Brain microvascular endothelial cell (primary cell): ENCODE results near the gene C1orf52.
A peak's percentile ranks its signal among the peaks of the same experiment; 100 is the strongest.

Source experiments
- DNase-seq: peaks from one replicate; pipeline ENCODE4 v3.0.0-alpha.2; 2020
- H3K27ac ChIP-seq: fragments of 250-450 bp; sonication (Bioruptor Pico); 2 replicates; pipeline ENCODE4 v1.5.1; 2020; ENCODE audit warnings: mild to moderate bottlenecking, moderate library complexity
- H3K27me3 ChIP-seq: fragments of 250-450 bp; sonication (Bioruptor Pico); replicated peaks from 2 replicates; pipeline ENCODE4 v1.5.1; 2020; ENCODE audit warnings: mild to moderate bottlenecking
- H3K36me3 ChIP-seq: fragments of 250-450 bp; sonication (Bioruptor Pico); replicated peaks from 2 replicates; pipeline ENCODE4 v1.5.1; 2020; ENCODE audit warnings: mild to moderate bottlenecking
- H3K4me3 ChIP-seq: 2 replicates; pipeline ENCODE4 v1.5.1; 2011; ENCODE audit warnings: low read depth, mild to moderate bottlenecking, control low read depth, low read length, moderate library complexity
- in situ Hi-C: cut with HindIII; loops from 2 replicates; pipeline ENCODE4 v1.10.0; 2017; ENCODE audit warnings: low sequenced_read_pairs, low pct_ligation_motif_present
- TF ChIP-seq, protein P1 (sequence below): IDR thresholded peaks from 2 replicates; pipeline ENCODE4 v1.5.1; 2011; ENCODE audit warnings: low read depth, mild to moderate bottlenecking, moderate library complexity, low read length, control low read depth, inconsistent platforms; ENCODE audit errors: missing control alignments

Gene C1orf52

DNA sequence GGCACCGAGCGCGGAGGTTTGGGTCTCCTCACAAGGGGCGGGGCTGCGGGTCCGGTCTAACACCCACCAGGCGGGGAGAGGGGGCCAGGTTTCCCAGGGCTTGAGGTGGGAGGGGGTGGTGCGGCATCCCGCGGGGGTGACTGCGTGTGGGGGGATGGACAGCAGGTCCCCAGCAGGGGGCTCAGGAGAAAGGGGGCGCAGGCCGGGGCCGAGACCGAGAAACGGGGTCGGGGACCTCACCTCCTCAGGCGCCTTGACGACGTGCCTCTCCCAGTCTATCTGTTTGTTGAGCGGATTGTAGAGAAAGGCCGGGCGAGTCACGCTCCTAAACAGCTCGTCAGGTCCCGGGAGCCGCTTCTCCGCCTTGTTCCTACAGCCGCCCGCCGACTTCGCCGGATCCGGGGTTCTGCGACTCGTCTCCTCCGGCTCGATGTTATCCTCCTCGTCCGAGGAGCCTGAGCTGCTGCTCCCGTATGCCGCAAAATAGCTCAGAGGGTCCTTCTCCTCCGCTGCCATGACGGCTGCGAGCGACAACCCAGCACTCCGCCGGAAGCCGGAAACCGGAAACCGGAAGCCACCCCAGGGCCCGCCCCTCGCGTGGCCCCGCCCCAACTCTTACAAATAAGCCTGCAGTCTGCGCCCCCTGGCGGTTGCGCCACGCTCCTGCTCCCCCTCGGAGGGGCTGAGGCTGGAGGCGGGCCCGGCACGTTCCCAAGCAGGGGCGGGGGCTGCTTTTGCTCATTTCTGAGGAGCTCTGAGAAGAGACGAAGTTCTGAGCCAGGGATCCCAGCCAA is at the start of gene C1orf52:
Gene C1orf52, minus strand, starts transcription at position 545 of the 794 bp plus-strand sequence. Its CDS starts 29 bp downstream, at position 516.
- peak; percentile 91 for DNase-seq
- in situ Hi-C loops: no loop called here
- TF ChIP-seq, protein P1, sequence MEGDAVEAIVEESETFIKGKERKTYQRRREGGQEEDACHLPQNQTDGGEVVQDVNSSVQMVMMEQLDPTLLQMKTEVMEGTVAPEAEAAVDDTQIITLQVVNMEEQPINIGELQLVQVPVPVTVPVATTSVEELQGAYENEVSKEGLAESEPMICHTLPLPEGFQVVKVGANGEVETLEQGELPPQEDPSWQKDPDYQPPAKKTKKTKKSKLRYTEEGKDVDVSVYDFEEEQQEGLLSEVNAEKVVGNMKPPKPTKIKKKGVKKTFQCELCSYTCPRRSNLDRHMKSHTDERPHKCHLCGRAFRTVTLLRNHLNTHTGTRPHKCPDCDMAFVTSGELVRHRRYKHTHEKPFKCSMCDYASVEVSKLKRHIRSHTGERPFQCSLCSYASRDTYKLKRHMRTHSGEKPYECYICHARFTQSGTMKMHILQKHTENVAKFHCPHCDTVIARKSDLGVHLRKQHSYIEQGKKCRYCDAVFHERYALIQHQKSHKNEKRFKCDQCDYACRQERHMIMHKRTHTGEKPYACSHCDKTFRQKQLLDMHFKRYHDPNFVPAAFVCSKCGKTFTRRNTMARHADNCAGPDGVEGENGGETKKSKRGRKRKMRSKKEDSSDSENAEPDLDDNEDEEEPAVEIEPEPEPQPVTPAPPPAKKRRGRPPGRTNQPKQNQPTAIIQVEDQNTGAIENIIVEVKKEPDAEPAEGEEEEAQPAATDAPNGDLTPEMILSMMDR: peak; percentile 98

DNA sequence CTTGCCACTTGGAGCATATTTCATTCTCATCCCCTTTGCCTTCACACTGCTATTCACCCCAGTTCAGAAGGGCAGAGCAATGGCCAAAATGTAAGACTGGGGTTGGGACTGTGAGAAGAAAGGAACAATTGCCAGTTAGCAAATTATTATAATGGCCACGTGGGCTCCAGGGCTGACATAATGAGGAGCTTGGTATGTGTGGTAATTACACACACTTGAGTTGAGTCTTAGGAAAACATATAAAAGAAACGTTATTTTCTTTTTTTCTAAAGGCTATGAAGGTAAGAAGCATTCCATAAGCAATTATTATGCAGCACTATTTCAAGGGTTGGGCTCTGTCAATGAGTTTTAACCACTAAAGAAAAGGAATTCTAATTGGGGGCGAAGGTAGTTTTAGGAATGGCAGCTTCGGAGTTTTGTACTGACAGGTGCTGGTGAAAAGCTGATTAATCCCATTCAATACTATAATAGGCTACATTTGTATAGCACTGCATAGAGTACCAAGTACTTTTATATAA is 49.4 kb upstream of the C1orf52 start:
- TF ChIP-seq, protein P1: no peak
- no peak overlapping the region for H3K4me3 ChIP-seq
- no peaks in the 10 kb centered on the region for H3K36me3 ChIP-seq
- no peak overlapping the region for H3K27ac ChIP-seq
- no peak for DNase-seq
- in situ Hi-C loops: no loop called here
- H3K27me3 ChIP-seq: no peaks in the 10 kb centered on the region

More for the DNA sequence above, at the start of gene C1orf52:
- Histone ChIP-seq H3K27me3 (no peaks in the 10 kb centered on the region), H3K4me3 (peak within 1 kb of the TSS; percentile 93), H3K36me3 (peaks cover 21% of the 10 kb centered on the region), H3K27ac (peak within 1 kb of the TSS; percentile 51)

DNA sequence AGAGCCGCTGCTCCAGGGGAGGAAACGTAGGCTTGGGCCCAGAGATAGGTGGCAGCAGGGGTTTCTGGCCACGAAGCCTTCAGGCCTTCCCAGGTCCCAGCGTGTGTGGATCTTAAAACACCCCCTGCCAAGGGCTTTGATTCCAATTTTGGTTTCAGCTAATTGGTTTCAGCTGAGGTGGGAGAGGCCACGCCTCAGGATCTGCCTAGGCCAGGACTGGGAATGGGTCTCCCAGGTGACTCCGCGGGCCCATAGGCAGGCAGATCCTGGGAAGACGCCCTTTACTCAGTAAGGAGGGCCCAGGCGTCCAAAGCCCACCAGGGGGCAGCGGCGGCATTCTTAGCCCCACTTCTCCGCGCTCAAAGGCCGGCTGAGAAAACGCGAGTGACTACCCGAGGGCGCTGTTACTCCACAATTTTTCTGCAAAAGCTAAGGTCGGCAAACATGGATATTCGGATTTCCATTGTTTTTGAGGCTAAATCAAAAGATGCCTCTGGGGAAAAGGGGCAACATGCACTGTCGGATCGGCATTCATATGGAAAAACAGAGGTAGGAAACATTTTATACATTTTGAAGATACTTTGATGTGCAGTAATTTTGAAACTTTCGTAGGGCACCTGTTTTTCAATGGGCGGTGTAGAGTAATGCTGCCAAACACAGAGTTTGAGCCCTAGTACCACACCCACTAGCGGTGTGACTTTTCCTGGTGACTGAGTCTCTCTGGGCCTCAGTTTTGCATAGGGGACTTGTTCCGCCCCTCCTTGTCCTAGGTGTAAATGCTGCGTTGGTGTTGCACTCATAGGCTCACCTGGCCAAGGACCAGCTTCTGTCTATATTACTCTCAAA is 48.7 kb upstream of the C1orf52 start:
- Histone ChIP-seq H3K36me3 (no peaks in the 10 kb centered on the region), H3K4me3 (no peak overlapping the region), H3K27ac (no peak overlapping the region), H3K27me3 (no peaks in the 10 kb centered on the region)
- in situ Hi-C loops: no loop called here
- DNase-seq: peak; percentile 83
- TF ChIP-seq, protein P1: peak; percentile 98

DNA sequence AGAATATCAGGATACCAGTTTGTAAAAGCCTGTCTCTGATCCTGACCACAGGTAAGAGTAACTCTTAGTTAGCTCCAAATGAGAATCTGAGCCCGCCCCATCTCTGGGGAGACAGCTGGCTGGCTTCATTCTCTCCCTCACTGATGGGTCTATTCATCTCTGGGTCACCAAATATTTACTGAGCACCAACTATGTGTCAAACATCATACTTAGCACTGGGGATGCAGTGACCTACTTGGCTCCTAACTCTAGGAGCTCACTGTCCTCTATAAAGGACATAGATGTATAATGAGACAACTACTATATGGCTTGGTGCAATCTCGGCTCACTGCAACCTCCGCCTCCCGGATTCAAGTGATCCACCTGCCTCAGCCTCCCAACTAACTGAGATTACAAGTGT is 46.8 kb upstream of the C1orf52 start:
- in situ Hi-C loops: no loop called here
- Histone ChIP-seq H3K4me3 (no peak overlapping the region), H3K36me3 (no peaks in the 10 kb centered on the region), H3K27me3 (no peaks in the 10 kb centered on the region), H3K27ac (no peak overlapping the region)
- no peak for DNase-seq
- TF ChIP-seq, protein P1: no peak

DNA sequence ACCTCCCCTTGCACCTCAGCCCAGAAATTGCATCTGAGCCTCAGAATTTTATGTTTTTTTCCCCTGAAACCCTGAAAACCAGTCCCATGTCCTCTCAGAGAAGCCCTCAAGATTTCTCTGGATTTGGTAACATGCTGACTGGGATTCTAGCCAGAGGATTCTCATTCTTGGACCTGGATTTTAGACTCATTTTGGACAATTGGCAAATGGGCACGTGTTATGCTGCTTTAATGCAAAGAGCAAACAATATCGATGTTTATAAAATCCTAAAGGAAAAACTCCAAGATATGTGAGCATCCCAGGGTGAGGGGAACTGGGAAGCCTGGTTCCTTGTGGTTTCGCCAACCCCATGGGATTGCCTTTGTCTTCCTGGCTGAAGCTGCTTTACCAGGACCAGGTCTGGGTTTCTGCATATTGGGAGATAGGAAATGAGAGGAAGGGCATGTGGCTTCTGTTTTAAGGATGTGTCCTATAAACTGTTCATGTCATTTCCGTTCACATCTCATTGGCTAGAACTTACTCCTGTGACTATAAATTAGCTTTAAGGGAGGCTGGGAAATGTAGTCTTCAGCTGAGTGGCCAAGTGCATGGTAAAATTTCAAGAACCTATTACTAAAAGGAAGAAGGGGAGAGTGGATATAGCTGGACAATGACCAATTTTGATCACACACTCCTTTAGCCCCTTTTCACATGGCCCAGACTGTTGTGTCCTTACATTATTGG is 44.1 kb upstream of the C1orf52 start:
- no peak for DNase-seq
- in situ Hi-C loops: no loop called here
- H3K4me3 ChIP-seq: no peak overlapping the region
- H3K27ac ChIP-seq: no peak overlapping the region
- H3K36me3 ChIP-seq: no peaks in the 10 kb centered on the region
- TF ChIP-seq, protein P1: no peak
- H3K27me3 ChIP-seq: no peaks in the 10 kb centered on the region
